ENCODE data around the gene HMCN2. TPM values are rescaled to one million over a fixed set of nuclear protein-coding genes. Genes with fewer than 3 reads are reported as not detected.

Gene HMCN2
- total and polyA plus RNA-seq, 2 of the 4 experiments (the other 2 are of a cell fraction) = 0.02 TPM; not detected in 1

DNA sequence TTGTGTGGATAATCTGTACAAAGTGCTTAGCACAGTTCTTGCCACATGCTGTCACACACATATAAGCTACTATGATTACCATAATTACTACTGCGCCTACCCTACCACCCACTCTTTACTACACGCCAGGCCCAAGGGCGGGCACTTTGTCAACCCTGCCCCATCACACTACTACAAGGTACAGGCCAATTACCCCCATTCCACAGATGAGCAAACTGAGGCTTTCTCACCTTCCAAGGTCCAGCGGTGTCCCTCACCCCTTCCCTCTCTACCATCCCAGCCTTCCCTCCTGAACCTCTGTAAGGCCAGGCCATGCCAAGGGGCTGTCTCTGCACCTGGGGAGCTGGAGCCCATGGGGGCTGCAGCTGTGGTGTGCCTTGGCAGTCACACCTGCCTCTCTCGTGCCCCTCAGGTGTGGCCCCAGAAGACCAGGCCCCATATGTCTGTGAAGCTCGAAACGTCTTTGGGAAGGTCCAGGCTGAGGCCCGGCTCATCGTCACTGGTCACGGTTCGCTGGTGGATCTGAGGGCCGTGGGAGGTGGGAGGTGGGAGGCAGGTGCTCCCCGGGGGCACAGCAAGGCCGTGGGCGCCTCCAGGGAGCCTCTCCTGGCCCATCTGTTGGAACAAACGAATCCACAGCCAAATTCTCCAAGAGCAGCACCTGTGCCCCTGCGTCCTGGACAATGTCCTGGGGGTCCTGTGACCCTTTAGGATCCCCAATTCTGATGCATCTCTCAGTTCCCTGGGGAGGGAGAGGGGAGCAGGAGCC is 54.6 kb downstream of the HMCN2 start:
- Histone ChIP-seq H3K4me2 (ENCODE audit: low read depth, low read length) (no peak overlapping the region), H2BK5ac (ENCODE audit: low read depth, low read length, poor library complexity, severe bottlenecking) (no peak overlapping the region), H3K4me1 (ENCODE audit: control insufficient read depth, insufficient read depth, low read length) (no peaks in the 10 kb centered on the region), H2AK5ac (ENCODE audit: low read depth, low read length) (no peak overlapping the region), H3K18ac (ENCODE audit: low read depth, low read length) (no peak overlapping the region), H2BK120ac (ENCODE audit: low read depth, low read length) (no peak overlapping the region), H3K9ac (ENCODE audit: low read depth, low read length) (no peak overlapping the region), H2AFZ (replicated peaks; ENCODE audit: low read length, poor library complexity) (no peak overlapping the region), H2BK20ac (ENCODE audit: low read depth, low read length) (no peak overlapping the region), H3K27ac (ENCODE audit: insufficient read depth, low read length) (no peak overlapping the region), H4K5ac (ENCODE audit: low read depth, low read length) (no peak overlapping the region), H3K27me3 (ENCODE audit: control insufficient read depth, insufficient read depth, low read length) (peaks cover 77% of the 10 kb centered on the region), H3K4me3 (ENCODE audit: insufficient read depth, low read depth, low read length) (no peak overlapping the region), H4K20me1 (ENCODE audit: insufficient read depth, low read length) (no peaks in the 10 kb centered on the region), H4K8ac (ENCODE audit: low read depth in 2 of 2, low read length in 2 of 2) (no peak overlapping the region), H3K14ac (replicated peaks; ENCODE audit: low read depth, low read length) (no peak overlapping the region), H3K56ac (ENCODE audit: extremely low read depth, insufficient read depth, low read length) (no peak overlapping the region), H3K9me3 (ENCODE audit: control insufficient read depth, insufficient read depth, low read length) (no peaks in the 10 kb centered on the region), H2BK15ac (ENCODE audit: low read depth, low read length) (no peak overlapping the region), H3K23ac (ENCODE audit: low read depth, low read length) (no peak overlapping the region), H3K4ac (ENCODE audit: low read depth, low read length) (no peak overlapping the region), H3K9me1 (ENCODE audit: insufficient read depth, low read length) (no peaks in the 10 kb centered on the region), H2AK9ac (replicated peaks; ENCODE audit: low read depth, low read length, poor library complexity) (no peak overlapping the region), H4K91ac (ENCODE audit: insufficient read depth, low read depth, low read length) (no peak overlapping the region), H3K79me1 (ENCODE audit: low read depth in 1 of 2, low read length in 2 of 2) (no peaks in the 10 kb centered on the region), H3K36me3 (ENCODE audit: control insufficient read depth, insufficient read depth, low read length) (no peaks in the 10 kb centered on the region)
- BruUV-seq (replicated peaks) = no TSS peak
- TF ChIP-seq, protein P1, sequence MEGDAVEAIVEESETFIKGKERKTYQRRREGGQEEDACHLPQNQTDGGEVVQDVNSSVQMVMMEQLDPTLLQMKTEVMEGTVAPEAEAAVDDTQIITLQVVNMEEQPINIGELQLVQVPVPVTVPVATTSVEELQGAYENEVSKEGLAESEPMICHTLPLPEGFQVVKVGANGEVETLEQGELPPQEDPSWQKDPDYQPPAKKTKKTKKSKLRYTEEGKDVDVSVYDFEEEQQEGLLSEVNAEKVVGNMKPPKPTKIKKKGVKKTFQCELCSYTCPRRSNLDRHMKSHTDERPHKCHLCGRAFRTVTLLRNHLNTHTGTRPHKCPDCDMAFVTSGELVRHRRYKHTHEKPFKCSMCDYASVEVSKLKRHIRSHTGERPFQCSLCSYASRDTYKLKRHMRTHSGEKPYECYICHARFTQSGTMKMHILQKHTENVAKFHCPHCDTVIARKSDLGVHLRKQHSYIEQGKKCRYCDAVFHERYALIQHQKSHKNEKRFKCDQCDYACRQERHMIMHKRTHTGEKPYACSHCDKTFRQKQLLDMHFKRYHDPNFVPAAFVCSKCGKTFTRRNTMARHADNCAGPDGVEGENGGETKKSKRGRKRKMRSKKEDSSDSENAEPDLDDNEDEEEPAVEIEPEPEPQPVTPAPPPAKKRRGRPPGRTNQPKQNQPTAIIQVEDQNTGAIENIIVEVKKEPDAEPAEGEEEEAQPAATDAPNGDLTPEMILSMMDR (conservative IDR thresholded peaks at IDR 0.05; ENCODE audit: low read depth, low read length) = no peak
- ATAC-seq (ENCODE audit: low read depth) (no peak), DNase-seq (no peak)
- CTCF ChIA-PET = no interaction called here
- dilution Hi-C loops (cut with HindIII; ENCODE audit: low sequenced_read_pairs, unreplicated experiment) (no loop called here), in situ Hi-C loops (cut with MboI; ENCODE audit: low sequenced_read_pairs) (no loop called here), intact Hi-C loops (cut with micrococcal nuclease) (no loop called here)
- POLR2A ChIA-PET (ENCODE audit: unreplicated experiment) = no interaction called here
- WGBS, 2 experiments (ENCODE audit: extremely low coverage in 2 of 2, insufficient read length in 1 of 2) = 82% methylated on average over 5 of the region's 17 CpGs; no CpG with 5 or more reads in 1 of the 2 experiments
